HEK293 (cell line): ENCODE measurements around the gene KCNK15.

ENCODE experiments used
- CTCF ChIP-seq: fragments of 450-650 bp; formaldehyde crosslinking; IDR thresholded peaks from 2 replicates; pipeline ENCODE4 v1.5.1; 2016; ENCODE audit warnings: missing biosample characterization, missing genetic modification characterization
- EGR2 ChIP-seq: fragments of 450-650 bp; formaldehyde crosslinking; IDR thresholded peaks from 2 replicates; pipeline ENCODE4 v1.5.1; 2016; ENCODE audit warnings: low read depth, missing biosample characterization, missing genetic modification characterization
- KLF16 ChIP-seq: fragments of 450-650 bp; formaldehyde crosslinking; IDR thresholded peaks from 2 replicates; pipeline ENCODE4 v1.5.1; 2017; ENCODE audit warnings: missing biosample characterization, missing genetic modification characterization
- MZF1 ChIP-seq: fragments of 450-650 bp; formaldehyde crosslinking; IDR thresholded peaks from 2 replicates; pipeline ENCODE4 v1.5.1; 2017; ENCODE audit warnings: missing biosample characterization, missing genetic modification characterization, borderline replicate concordance
- TSHZ1 ChIP-seq: fragments of 450-650 bp; formaldehyde crosslinking; IDR thresholded peaks from 2 replicates; pipeline ENCODE4 v1.5.1; 2016; ENCODE audit warnings: missing biosample characterization, missing genetic modification characterization, borderline replicate concordance
- ZNF10 ChIP-seq: fragments of 450-650 bp; formaldehyde crosslinking; IDR thresholded peaks from 2 replicates; pipeline ENCODE4 v1.5.1; 2017; ENCODE audit warnings: missing biosample characterization, missing genetic modification characterization
- ZNF18 ChIP-seq: fragments of 450-650 bp; formaldehyde crosslinking; IDR thresholded peaks from 2 replicates; pipeline ENCODE4 v1.5.1; 2016; ENCODE audit warnings: missing biosample characterization, missing genetic modification characterization

- TF ChIP-seq CTCF: no peak
- no peak for TF ChIP-seq TSHZ1
- TF ChIP-seq ZNF10 (tag by site-specific recombination): no peak
- TF ChIP-seq EGR2 (tag by site-specific recombination): no peak
- no peak for TF ChIP-seq ZNF18 (tag by site-specific recombination)
- TF ChIP-seq MZF1 (tag by site-specific recombination): no peak
- TF ChIP-seq KLF16 (tag by site-specific recombination): no peak
These were observed 42.9 kb upstream of the KCNK15 start for GRCh38 chr20:44702776-44703175.
